ENCODE measurements around the gene PIEZO1.

Gene PIEZO1

DNA sequence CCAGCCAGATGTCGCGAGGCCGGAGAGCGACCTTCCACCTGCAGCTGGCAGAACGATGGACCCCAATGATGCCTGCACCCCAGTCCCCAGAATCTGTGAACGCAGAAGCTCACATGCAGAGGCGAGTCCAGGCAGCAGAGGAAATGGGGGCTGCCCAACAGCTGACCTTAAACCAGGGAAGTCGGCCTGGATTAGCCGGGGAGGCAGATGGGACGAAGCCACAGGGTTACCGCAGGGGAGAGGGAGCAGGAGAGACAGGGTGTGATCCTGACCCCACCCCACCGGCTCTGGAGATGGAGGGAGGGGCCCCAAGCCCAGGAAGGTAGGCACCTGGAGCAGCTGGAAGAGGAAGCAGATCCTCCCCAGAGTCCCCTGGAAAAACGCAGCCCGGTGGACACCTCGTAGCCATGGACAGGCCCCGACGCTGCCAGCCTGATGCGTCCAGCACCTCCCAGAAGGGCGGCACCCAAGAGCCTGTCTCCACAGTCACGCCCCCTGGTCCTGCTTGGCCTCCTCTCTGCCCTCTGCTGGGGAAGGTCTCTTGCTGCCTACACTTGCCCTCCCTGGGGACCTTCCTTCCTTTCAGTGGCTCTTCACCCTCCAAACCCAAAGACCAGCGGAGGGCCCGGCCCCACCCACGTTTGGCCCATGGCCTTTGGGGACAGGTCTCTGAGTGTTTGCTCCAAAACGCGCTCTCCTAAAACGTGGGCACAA is 37.3 kb downstream of the PIEZO1 start:
- DNase-seq, result peak; percentile 73

DNA sequence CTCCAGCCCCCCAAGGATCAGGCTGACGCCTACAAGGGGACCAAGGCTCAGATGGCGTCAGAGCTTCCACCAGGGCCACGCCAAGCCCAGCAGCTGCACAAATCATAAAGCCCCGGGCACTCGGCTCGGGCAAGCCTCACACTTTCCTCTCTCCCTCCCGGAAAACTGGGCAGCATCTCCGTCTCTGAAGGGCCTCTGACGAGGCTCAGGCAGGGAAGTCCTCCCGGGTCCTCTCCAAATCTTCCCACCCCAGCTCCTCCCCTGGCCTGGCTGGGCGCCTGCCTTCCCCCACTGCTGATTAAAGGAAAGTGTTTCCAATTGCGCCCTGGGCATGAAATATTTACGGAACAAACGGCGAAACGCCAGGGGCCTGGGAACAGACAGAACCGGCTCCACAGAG is 38.5 kb downstream of the PIEZO1 start:
- no peak for DNase-seq

DNA sequence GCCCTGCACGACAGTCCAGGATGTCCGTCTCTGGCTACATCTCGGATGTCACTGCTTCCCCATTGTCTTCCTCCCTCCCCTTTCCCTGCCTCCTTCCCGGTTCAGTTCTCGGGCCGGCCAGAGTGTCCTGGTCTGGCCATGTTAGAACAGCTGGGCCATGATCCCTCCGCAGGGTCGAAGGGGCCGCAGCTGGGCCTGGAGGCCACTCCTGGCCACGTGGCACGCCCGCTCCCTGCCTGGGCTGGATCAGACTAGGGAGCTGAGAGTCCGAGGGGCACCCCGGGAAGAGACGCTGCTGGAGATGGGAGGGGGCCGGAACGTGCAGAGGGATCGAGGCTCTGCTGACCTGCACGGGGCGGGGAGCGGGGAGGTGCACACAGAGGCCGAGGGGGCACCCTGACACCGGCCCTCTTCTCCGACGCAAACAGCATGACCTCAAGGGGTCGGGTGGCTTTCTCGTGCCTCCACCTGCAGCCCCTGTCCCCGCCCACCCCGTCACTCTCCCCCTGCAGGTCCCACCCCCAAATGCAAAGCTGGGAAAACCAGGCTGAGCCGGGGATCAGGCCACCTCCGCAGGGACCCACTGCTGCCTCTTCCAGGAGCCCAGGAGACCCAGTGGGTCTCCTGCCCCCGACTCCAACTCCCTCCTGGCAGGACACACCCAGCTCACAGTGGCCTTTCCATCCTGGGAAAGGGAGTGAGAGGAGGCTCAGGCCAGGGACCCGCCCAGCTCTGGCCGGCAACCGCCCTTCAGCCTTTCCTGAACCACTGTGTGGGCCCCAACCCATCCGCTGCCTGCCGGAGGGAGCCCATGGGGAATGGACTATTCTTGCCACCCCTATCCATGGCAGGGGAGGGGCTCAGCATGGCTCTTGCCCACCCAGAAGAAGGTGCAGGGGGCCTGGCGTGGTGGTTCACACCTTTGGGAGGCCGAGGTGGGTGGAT is 40.2 kb downstream of the PIEZO1 start:
- DNase-seq, result no peak

DNA sequence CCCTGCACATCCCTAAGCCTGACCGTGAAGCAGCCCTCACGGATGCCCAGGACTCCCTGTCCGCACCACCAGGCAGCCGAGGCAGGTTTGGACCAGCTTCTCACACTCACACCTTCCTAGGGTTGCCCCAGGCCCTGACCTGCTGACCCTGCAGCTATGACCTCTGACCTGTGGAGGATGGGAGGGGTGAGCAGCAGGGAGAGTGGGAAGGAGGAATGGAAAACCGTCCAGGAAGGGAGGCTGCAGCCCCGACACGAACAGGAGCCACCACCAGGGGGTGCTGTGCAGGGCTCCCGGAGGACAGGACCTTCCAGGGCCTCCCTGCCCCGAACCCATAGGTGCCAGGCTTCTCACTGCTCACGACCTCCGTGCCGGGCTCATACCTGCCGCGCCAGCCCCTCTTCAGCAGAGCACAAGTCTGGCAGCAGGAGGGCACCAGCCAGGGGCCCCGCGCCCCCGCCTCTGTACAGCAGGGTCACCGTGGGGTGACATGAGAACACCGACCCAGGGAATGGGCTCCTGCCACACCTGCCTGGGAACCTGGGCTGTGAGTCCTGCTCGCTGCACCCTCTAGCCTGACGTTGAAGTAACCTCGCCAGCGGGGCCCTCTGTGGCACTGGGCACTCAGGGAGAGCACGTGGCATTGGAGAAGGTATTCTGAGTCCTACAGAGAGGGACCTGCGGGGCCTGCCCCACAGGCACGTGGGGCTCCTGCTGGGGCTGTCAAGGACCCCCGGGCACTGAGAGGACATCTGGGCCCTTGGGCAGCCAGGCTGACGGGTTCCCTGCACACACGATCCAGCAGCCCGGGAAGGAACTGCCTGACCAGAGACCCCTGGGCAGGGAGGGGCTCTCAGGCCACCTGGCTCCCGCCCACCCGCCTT is 41.1 kb downstream of the PIEZO1 start:
- peak; percentile 17 for DNase-seq

DNA sequence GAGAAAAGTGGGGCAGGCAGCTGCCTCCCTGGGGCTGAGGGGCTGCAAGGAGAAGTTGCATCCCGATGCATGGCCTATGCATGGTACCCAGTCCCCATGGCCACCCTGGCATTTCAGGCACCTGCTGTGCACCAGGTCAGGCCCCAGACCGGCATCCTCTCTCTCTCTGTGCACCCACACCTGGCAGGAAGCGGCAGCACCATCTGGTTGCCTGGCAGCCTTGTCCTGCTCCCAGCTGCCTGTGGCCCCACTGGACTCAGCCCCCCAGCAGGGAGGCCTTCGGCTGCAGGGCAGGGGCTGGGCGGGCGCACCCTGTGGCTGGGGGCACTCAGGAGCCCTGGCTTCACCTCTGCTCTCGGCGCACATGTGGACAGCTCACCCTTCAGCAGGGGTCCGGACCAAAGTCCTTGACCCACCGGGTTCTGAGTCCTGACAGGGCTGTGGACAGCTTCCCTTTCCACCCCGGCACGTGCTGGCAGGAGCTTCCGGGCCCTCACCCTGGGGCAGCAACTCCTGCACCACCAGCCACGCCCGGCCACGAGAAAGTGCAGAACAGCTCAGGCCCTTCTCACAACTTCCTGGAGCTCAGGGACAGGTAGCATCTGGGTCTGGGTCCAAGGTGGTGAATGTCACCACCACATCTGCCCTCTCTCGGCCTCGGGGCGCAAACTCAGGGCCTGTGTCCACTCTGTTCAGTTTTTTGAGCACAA is 42.0 kb downstream of the PIEZO1 start:
- DNase-seq, result no peak

DNA sequence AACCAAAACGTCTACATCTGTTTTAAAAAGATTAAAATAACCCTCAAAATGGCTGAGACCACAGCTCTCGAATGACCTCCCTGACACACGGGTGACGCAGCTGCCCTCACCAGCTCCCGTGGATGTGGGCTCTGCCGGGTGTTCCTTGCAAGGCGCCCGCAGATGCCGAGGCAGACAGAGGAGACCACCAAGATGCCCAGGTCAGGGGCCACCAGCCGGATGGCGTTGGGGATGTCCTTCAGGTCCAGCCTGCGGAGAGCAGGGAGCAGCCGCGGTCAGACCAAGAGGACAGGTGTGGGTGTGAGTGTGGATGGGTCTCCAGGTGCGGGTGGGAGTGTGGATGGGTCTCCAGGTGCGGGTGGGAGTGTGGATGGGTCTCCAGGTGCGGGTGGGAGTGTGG is 43.7 kb downstream of the PIEZO1 start:
- no peak for DNase-seq

DNA sequence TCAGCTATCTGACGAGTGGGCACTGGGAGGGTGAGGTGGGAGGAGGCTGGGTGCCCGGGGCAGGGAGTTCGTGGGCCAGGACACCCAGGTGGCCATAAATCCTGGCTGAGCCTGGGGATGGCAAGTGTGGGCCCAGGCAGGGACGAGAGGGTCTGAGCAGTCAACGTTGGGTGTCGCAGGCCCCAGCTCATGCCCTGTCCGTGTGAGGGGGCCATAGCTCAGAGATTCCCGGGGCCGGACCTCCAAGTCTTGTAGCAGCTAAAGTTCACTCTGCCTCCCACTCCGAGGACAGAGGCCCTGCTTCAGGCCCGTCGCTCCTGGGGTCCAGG is 44.3 kb downstream of the PIEZO1 start:
- no peak for DNase-seq

DNA sequence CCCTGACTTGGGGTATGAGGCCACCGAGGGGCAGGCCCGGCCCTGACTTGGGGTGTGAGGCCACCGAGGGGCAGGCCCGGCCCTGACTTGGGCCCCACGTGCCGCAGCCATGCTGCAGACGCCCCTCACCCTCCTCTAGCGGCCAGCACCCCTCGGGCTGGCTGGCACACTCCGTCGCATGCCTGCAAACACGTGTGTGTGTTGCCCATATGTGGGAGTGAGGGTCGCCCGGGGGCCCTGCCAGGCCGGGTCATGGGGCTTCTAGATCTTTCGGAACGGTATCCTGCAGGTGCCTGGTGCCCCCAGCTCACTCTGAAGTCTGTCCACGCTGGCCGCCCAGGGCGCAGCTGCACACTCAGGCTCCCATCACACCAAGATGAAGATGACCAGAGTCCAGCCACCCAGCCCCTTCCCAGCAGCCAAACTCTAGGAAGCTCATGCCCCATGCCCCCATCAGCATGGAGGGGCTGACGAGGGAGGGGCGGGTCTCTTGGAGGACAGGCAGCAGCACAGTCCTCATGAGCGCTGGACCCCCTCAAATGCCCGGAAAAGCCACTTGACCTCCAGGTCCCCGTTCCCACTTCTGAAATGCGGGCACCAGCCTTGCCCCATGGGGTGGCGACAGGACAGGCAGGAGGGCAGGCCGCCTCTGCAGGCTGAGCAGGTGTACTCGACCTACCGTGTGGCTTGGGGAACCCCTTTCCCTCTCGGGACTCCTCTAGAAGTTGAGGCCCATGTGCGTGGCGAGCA is 44.9 kb downstream of the PIEZO1 start:
- no peak for DNase-seq

DNA sequence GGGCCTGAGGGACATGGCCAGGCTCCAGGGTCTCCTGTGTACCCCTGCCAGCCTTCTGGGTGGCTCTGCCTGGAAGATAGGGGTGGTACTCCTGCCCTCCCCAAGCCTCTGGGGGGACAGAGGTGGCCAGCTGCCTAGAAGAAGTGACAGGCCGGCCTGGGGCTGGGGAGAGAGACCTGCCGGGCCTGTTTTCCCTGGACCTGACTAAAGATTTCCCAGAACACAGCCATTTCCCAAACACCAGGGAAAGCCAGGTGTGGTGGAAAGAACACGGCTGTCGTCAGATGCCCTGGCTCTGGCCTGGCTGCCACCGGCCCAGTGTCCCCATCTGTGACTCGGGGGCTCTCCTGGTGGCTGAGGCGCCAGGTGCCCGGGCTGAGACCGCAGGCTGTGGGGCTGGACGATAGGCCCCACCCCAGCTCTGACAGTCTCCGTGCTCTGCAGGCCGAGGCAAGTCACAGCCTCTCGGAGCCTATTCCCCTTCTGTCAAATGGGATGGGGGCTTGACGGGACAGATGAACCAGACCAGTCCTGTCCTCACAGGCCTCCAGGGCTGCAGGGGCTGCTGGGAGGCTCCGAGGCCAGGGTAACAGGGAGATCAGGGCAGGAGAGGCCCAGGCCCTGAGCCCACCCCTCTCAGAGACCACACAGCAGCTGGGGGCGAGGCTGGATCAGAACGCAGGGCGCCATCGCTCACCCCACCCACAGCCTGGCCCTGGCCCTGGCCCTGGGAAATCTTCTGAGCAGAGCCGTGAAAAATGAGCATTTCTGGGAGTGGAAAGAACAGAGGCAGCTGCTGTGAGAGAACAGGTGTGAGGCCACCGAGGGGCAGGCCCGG is 45.7 kb downstream of the PIEZO1 start:
- no peak for DNase-seq

DNA sequence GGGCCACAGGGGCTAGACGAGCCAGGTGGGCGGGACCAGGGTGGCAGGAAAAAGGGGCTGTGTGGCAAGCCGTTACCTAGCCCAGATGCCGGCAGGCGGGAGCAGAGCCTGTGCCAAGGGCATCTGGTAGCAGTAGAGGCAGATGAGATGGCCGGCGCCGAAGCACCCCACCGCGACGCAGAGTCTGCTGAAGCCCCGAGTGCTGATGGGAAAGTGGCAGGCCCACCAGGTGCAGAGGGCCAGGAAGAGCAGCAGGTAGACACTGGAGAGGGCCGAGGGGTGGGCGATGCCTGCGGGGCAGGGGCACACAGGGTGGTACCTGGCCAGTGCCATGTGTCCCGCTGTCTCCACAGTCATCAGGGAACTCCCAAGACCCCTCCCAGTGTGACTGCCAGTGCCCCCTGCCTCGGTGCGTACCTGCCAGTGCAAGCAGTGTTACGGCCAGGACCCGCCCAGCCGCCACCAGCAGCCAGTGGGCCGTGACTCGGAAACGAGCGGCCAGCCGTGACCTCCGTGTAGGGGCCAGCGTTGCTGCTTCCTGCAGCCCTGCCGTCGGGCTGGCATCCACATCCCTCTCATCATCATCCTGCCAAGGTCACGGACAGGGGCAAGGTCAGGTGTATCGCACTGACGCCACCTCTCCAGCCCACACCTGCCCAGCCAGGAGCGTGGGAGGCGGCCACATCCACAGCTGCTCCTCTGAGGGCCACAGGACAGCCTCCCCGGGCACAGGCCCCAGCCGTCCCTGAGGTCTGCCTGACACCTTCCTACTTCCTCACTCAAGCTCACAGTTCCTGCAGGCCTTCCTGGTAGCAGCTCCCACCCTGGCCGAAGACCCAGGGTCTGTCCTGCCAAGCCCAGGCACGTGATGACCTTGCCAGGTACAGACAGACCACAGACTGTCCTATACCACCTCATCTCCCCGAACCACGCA is 46.6 kb downstream of the PIEZO1 start:
- DNase-seq, result no peak

DNA sequence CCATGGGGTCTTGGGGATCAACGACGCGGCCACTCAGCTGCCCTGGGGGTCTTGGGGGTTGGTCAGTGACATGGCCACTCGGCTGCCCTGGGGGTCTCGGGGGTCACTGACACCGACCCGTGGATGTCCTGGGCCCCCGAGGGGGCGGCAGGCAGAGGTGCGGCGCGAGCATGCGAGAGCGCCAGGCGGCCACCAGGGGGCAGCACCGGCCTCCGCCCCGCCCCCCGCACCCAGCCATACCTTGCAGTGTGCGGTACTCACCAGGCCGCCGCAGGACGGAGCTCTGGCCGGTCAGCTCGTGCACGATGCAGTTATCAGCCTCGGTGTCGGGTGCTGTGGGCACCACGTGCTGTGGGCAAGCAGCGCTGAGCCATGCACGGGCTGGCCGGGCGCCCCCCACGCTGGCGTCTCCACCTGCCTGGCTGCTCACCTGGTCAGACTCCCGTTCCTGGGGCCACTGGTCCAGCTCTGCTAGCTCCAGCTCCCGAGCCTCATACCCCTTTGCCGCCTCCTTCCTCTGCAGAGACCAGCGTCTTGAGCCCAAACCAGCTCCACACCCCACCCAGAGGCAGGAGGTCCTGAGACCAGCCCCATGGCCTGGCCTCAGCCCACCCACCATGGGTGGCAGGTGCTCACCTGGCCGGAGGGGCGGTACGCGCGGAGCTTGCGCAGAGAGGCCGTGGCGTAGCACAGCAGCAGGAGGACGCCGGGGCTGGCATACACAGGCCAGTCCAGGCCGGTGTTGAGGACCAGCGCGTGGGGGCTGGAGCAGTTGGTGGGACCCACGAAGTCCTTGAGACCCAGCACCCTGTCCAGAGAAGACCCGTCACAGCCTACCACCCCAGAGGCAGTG is 47.5 kb downstream of the PIEZO1 start:
- peak; percentile 28 for DNase-seq

DNA sequence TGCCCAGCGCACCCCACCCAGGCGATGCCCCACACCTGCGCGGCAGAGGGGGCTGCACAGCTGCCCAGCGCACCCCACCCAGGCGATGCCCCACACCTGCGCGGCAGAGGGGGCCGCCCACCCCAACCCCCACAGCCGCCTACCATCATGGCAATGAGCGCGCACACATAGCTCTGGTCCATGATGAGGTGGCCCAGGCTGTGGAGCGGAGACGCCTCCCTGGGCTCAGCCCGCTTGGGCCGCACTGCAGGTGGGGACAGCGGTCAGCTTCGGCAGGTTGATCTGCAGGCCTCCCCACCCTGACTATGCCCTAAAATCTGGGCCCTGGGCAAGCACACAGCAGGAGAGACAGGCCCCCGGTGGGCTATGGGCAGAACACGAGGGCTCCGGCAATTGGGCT is 48.5 kb downstream of the PIEZO1 start:
- no peak for DNase-seq

DNA sequence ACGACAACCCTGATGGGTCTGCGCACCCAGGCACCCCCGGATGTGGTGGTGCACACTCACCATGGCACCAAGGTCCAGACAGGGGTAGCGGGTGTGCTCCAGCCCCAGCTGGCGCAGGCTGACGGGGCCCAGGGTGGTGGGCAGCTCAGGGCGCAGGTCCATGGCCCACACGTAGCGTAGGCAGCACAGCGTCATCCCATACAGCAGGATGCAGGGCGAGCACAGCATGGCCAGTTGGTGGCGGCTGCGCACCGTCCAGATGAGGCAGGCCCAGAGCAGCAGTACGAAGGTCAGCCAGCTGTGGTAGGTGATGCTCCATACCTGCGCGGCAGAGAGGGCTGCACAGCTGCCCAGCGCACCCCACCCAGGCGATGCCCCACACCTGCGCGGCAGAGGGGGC is 48.9 kb downstream of the PIEZO1 start:
- DNase-seq, result no peak

DNA sequence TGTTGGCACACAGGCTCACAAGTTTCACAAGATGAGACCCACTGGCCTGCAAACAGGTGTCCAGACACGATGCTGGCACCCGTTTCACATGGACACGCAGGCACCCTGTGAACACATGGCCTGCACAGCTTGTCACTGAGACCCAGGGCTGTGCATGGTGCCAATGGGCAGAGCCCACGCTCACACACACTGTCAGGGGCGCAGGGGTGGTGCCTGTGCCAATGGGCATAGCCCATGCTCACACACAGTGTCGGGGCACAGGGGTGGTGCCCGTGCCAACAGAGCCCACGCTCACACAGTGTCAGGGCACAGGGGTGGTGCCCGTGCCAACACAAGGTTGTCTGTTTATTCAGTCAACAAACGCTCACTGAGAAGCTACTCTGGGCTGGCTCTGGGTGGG is 49.4 kb downstream of the PIEZO1 start:
- DNase-seq, result no peak

DNA sequence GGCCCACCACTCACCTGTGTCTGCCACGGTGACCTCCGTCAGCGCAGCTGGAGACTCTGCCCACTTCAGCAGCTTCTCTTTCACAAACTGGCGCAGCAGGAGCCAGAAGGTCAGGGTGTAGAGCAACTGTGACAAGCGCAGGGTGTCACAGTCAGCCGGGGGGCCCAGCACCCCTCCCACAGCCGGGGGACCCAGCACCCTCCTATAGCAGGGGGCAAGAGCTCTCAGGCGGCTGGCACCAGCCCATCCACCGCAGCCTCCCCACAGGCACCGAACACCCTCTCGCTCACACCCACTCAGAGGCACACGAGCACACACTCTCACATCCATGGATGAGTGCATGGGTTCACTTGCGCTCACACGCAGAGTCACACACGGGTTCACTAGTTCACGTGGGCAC is 49.9 kb downstream of the PIEZO1 start:
- no peak for DNase-seq

DNA sequence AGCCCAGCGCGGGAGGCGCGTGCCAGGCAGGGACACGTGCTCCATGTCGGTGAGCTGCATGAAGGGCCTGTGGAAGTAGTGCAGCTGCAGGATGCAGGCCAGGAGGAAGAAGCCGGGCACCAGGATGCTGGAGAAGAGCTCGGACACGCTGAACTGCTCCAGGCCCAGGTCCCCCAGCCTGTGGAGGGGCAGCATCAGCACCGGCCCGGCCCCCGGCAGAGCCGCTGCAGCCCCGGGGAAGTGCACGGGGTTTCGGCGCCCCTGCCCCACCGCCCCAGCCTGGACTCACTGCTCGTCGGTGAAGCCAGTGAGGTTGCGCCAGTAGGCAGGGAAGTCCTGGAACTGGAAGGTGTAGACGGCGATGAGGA is 50.7 kb downstream of the PIEZO1 start:
- DNase-seq, result no peak

DNA sequence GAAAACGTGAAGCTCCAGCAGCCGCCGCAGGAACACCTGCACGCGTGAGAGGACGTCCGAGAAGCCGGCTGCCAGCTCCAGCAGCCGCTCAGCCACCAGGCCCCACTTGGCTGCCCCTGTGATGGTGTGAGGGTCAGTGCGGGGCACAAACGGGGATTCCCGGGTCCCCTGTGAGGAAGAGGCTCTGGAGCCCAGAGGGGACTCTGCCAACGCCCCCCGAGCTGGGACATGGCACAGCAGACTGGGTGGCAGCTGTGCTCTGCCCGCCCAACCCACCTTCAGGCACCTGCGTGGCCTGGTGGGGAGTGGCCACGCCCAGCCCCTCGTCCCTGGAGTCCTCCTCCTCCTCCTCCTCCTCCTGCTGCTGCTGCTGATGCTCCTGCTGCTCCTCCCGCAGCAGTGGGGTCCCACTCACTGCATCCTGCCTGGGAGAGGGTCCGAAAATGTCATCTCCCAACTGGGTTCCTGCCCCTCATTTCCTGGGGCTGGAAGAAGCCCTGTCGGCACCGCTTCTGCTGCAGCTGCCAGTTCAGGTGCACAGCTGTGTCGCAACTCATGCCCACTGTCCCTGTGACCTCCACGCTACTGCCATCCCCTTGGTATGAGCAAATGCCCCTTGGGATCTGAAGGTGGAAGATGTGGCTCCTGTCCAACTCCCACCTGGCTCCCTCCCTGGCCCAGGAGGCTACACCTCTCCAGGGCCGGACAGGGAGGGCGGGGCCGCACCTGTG is 51.2 kb downstream of the PIEZO1 start:
- DNase-seq, result no peak

DNA sequence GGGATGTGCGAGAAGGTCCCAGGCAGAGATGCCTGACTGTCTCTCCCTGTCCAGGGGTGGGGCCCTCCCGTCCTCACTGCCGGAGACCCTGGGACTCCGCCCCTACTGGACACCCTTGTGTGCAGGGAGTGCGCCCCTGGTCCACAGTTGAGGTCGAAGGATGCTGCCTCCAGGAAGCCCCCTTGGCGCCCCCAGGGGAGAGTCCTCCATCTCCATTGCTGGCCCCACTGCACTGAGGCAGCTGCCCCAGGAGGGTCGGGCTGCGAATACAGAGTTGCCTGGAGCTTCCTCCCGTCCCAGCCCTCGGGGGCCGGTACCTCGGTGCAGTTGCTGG is 52.1 kb downstream of the PIEZO1 start:
- no peak for DNase-seq
